HG02623 (cell line): ENCODE results near the gene CEP104.

ENCODE experiments used
- ATAC-seq: cut with Tn5 transposase; IDR thresholded peaks from one replicate; pipeline ENCODE4 v1.9.1; 2021; ENCODE audit warnings: moderate library complexity; ENCODE audit not compliant: unreplicated experiment

CEP104 gene

DNA sequence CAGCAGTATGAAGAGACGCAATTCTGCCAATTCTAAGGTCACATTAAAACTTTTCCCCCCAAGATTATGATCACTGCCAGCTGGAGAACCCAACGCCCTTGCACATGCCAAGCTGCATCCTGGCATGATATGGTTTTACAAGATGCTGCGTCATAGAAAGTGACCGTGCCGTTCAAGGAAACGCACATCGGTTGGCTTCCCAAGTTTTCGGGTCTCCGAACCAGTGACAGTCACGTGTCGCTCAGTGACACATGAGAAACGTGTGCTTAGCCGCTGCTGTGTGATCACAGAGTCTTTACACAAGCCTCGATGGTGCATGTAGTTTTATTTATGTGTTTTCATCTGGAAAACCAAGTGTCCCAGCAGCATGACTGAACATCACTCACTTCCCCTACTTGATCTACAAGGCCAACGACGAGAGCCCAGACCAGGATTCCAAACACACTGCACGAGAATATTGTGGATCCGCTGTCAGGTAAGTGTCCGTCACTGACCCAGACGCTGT lies 77.0 kb downstream of the CEP104 start:
- ATAC-seq: no peak

GRCh38 chr1:3779265-3779911 lies 77.6 kb downstream of the CEP104 start:
- no peak for ATAC-seq

- no peak for ATAC-seq
Observed at GRCh38 chr1:3778590-3779264, 78.3 kb downstream of the CEP104 start.

DNA sequence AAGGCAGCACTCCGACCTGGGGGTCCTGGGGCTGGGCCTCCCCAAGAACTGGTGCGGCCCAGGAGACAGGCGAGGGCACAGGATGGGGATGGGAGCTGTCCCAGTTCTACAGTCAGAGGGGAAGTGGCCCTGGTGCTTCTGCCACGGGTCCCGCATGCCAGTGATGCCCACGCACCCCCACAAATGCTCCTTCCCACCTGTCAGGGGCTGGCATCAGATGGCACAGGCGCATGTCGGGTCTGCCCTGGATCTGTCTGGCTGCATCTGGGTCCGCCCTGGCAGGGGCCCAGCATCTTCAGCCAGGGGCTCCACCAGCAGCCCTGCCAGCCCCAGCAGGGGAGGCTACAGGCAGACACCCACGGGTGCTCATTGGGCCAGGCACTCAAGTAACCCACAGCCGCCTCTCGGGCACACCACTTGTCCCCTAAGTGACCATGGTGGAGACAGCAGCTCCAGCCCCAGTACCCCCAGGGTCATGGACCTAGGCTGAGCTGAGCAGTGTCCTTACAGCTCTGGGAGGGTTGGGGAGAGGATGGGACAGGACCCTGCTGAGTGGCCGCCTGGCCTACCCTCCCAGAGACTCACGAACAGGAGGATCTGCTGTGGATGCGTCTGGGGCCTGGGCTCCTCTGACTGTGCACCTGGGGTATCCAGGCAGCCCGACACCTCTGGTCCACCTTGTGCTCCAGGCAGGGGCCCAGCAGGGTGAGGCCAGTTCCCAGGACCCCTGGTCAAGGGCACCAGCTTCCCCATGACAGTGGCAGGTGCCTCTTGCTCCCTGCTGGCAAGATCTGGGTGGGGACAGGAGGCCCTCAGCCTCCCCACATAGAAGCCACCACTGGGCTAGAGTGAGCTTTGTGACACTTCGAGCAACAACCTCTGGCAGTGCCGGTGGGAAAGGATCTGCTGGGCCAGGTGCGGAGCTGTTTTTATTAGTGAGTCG lies 79.1 kb downstream of the CEP104 start:
- ATAC-seq: no peak

GRCh38 chr1:3777078-3777547 lies 79.9 kb downstream of the CEP104 start:
- ATAC-seq: no peak

GRCh38 chr1:3776231-3776961 lies 80.6 kb downstream of the CEP104 start:
- ATAC-seq: no peak

- no peak for ATAC-seq
Observed at GRCh38 chr1:3775490-3776230, 81.4 kb downstream of the CEP104 start.

- ATAC-seq: no peak
Observed at GRCh38 chr1:3774946-3775489, 82.0 kb downstream of the CEP104 start.

GRCh38 chr1:3774276-3774945 lies 82.6 kb downstream of the CEP104 start:
- ATAC-seq: no peak

DNA sequence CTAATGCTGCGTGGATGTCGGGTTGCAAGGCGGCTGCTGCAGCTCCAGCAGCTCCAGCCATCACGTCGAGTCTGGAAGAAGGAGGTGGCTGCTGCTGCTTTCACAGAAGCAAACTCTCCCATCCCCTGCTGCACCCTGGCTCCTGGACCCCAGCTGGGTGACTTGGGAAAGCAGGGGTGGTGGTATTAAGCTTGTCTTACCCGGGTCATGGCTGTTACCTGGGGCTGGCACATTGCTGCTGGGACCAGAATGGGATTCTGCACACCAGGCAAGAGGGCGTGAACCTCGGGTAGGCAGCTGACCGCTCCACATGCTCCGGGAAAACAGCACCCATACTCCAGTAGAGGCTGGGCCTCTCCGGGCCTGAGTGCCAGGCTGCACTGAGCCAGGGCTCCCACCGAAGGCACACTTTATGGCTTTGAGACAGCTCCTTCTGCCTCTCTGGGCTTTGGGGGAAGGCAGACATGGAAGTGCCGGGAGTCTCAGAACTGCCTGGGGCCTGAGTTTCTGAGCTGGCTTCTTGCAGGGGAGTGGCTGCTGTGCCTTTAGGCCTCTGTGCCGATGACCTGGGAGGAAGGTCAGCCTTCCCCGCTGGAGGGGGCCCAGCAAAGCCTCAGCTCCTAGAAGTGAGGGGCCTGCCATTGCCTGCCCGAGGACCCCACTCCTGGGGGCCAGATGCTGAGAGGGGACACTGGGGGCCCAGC lies 83.3 kb downstream of the CEP104 start:
- no peak for ATAC-seq

- ATAC-seq: peak; percentile 8
Observed at GRCh38 chr1:3772715-3773571, 84.1 kb downstream of the CEP104 start, which contains the start of gene SMIM1. SMIM1 (plus strand) TSS chr1:3772749; CDS start chr1:3775374, 2,625 bp downstream.

GRCh38 chr1:3772027-3772714 lies 84.8 kb downstream of the CEP104 start:
- ATAC-seq: peak; percentile 57

DNA sequence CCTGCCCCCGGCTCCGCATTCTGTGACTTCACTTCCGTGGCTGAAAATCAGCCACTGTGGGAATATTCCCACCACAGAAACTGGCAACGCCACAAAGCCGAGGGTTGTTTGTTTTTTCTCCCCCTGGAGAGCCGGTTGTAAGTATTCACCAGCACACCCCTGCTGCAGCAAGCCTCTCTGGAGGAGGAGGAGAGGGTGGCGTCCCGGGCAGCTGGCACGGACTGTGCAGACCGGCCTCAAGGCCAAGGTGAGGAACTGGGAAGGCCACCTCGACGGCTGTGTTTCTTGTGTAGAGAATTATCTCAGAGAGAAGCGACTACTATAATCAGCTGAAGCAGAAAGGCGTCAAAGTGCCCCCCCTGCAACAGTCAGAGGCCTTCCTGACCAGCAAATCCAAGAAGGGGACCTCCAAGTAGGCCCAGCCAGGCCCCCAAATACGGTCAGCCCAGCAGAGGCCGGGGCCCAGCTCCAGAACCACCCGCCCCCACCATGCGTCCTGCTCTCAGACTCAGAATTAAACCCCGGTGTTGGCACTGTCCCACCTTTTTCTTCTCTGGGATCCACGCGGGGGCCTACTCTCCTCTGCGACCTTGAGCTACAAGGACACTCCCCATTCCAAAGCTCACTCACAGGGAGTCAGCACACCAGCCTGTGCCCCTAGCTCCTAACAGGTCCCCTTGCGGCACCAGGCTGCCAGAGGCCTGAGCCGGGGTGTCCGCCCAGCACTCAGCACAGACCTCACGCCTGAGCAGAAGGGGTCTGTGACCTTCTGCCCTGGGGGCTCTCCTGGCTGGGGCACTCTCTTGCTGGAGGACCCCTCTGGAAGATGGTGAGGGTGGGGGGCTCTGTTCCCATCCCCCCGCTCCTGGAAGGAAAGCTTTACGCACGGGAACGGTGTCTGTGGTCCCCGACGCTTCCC lies 85.6 kb downstream of the CEP104 start:
- no peak for ATAC-seq

DNA sequence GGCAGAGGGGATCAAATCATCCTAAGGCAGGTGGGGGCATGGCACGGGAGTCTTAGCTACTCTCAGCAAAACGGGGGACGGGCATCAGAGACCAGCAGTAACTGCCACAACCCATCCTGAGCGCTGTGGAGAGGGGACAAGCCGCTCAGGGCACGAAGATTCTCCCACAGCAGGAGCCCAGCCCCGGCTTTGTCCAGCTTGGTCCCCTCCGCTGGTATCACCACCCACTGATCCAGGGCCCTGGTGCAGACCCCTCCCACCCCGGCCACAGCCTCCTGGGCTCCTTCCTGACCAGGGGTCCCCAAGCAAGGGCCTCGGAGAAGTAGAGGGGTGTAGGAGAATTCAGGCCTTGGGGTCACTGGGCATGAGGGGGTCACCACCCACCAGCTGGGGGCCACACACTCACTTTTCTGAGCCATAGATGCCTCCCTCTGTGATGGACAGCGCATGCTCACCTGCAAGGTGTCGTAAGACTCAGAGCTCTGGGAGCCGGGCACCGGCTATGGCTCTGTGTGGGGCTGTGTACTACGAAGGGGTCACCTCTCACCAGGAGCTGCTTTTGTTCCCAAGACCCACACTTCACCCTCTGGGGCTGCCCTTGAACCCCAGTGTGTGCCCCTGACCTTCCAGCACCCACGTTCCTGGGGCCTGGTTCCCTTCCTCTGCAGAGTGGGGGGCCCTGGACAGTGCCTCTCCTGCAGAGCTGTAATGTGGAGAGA lies 86.8 kb downstream of the CEP104 start:
- ATAC-seq: no peak

DNA sequence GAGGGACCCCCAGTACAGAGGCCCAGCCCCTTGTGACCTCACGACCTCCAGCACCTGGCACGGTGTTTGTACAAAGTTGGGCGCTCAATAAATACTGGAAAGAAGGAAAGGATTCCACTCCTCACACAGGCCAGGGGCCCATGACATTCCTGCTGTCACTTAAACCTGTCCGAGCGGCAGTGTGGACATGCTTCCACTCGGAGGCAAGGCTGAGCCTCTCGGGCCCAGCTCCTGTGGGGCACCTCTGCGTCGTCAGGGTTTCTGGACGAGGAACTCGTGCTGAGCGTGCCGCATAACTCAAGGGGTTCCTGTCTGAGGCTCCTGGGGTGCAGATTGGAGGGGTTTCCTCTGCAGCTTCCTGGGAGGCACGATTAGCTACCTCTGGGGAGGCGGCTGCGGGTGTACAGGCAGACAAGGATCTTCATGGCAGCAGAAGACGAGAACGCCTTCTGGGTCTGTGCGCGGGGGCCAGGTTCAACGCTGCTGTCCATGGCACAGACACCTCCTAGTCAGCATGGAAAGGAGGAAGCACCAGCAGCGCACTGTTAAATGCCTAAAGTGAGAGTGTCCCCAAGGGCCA lies 88.1 kb downstream of the CEP104 start:
- no peak for ATAC-seq
